Activated CD4-positive, alpha-beta T cell treated with anti-CD3 and anti-CD28 coated beads, Interleukin-2, amount 50 U/mL, for 24 hours (primary cell): ENCODE results near the gene MTHFD2L.
A peak's percentile ranks its signal among the peaks of the same experiment; 100 is the strongest.
"Not testable (repeated sequence)": the region's sequence is repeated elsewhere in the genome, so short reads cannot be mapped to it uniquely, and the experiment has no call there.

Experiments used
- DNase-seq, 2 donors: peaks; one replicate each; pipeline ENCODE4 v3.0.0-alpha.2; 2020; ENCODE audit warnings: low read depth in 1 of 2, low spot score in 1 of 2

MTHFD2L gene

DNA sequence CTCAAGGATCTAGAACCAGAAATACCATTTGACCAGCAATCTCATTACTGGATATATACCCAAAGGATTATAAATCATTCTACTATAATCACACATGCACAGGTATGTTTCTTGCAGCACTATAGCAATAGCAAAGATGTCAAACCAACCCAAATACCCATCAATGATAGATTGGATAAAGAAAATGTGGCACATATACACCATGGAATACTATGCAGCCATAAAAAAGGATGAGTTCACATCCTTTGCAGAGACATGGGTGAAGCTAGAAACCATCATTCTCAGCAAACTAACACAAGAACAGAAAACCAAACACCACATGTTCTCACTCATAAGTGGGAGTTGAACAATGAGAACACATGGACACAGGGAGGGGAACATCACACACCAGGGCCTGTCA is 25.7 kb upstream of the MTHFD2L start:
- not testable (repeated sequence) for DNase-seq

DNA sequence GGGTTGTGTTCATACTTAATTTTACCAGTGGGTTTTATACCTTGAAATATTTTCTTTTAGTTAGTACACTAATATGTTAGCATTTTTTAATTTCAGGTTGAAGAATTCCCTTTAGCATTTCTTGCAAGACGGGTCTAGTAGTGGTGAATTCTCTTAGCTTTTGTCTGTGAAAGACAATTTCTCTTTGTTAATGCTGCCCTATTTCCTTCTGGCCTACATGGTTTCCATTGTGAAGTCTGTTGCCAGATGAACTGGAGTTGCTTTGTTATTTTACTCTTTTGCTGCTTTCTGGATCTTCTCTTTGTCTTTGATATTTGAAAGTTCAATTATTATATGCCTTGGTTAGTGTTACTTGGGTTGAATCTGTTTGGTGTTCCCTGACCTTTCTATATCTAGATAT is 25.0 kb upstream of the MTHFD2L start:
- DNase-seq = no peak

DNA sequence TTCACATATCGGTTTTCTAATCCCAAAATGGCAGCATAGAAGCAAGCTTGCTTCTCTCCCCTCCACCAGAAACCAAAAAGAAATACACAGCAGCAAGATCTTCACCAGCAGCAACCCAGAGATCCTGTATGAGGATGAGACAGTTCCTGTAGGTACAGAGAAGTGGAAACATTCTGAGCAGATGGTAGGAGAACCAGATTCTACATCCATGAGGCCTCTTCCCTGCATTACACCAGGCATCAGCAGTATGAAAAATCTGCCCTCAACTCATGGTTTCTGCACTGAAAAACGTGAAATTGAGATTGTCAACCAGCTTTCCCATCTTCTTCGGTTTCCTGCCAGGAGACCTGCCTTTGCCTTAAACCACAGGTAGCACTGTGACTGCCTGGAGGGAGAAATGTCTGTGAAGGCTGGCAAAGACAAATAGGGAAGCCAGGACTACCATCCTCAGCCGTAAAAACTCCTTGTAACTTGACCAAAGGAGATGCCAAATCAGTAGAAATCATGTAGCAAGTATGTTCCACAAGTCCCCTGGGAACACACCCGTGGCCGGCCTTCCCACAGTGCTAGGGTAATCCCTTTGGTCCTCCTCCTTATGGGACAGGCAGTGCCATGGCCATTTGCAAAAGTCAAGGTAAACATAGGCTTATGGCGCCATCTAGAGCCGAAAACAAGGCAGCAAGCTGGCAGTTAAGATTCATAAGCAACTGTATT is 24.0 kb upstream of the MTHFD2L start:
- peak in 1 of 2 donors; percentile 4 for DNase-seq

DNA sequence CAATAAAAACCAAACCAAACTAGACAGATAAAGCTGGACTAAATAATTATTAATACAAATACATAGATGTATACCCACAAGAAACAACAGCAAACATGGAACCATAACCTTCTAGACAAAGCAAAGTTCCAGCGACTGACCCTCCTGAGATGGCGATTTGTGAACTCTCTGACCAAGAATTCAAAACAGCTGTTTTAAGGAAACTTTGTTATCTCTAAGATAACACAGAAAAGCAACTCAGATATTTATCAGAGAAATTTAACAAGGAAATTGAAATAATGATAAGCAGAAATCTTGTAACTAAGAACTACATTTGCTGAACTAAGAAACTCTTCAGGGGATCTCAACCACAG is 23.4 kb upstream of the MTHFD2L start:
- DNase-seq = no peak

DNA sequence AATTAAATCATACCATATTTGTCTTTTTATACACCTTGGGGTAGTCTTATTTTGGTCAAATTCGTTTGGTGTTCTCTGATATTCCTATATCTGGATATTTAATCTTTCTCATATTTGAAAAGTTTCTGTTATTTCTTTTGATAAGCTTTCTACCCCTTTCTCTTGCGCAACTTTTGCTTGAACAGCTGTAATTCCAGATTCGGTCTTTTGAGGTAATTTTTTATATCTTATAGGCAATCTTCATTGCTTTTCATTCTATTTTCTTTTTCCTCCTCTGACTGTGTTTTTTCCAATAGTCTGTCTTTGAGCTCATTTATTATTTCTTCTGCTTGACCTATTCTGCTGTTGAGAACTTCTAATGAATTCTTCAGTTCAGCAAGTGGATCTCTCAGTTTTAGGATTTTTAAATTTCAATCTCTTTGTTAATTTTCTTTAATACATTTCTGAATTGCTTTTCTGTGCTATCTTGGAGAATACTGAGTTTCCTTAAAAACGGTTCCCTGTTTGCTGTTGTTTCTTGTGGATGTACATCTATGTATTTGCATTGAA is 11.3 kb upstream of the MTHFD2L start:
- DNase-seq = no peak

DNA sequence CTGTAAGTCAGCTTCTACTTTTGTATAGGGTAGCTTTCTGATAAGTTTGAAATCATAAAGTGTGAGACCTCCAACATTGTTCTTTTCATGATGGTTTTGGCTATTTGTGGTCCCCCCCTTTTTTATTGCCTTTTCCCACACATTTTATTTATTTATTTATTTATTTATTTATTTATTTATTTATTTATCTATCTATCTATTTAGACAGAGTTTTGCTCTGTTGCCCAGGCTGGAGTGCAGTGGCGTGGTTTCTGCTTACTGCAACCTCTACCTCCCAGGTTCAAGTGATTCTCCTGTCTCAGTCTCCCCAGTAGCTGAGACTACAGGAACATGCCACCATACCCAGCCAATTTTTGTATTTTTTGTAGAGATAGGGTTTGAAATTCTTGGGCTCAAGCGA is 9.7 kb upstream of the MTHFD2L start:
- DNase-seq = no peak

DNA sequence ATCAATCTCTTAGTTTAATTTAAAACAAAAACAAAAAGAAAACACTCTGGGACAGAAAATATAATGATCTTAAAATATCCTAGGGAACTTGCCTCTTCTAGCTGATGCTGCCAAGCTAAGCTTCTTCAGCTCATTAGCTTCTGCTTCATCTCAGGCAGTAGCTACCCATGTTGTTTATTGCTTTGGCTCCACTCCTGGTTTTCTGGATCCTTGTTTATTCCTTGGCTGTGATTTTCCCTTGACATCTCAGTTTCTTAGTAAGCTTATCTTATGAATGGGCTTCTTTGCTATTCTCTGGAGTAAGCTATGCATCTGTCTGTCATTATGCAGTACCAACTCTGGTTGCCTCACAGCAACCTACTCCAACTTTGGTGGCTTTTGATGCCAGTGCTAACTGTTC is 5.1 kb upstream of the MTHFD2L start:
- DNase-seq = no peak

DNA sequence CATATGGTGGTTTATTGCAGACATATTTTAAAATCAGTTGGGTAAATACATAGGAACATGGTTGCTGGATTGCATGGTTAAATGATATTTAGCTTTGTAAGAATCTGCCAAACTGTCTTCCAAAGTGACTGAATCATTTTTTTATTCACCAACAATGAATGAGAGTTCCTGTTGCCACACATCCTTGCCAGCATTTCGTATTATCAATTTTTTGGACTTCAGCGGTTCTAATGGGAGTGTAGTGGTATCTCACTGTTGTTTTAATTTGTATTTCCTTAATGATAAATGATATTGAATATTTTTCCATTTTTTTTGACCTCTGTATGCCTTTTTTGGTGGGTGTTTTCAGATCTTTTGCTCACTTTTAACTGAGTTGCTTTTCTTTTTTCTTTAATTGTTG is 1.4 kb upstream of the MTHFD2L start:
- DNase-seq = no peak

DNA sequence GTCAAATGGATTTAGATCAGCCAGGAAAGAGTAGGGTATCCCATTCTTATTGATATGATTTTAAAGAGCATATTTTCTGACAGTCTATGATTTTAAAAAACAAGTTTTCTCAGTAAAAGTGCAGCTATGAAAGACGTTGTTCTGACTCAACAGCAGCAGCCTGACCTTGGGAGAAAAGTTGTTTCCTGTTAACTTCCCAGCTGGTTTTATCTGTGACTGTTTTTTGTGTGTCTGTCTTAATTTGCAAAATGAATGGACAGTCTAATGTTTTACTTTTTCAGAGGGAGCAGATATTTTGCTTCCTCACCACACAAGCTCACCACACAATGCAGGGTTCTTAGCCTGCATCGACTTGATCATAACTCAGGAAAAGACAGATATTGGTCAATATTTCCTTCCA is 764 bp upstream of the MTHFD2L start:
- no peak for DNase-seq

DNA sequence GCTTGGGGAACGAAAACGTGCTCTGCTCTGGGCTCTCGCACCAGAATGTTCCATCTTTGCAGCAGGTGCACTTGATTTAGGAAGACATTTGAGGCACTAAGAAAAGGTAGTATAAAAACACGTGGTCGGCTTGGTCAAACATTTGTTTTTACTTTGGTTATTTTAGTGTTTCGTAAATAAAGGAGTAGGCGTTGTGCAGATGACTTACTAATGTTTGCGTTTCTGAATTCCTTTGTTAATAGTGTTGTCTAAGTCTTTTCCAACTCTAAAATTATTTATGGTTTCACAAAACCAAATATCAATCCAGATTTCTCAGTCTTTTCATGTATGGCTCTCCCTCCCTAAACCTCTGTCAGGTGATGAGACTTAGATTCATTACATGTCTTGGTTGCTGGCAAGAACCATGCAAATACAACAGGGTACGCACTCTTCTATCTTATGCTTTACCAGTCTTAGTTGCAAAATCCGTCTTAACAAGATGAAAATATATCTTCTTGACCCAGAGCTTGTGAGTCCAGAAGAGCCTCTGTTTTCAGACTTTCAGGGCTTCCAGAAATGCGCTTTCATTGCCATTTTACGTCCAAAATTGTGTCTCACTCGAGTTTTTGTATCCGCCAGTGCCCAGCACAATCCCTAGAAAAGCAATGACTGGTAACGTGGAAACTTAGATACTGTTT is 686 bp downstream of the MTHFD2L start:
- no peak for DNase-seq

DNA sequence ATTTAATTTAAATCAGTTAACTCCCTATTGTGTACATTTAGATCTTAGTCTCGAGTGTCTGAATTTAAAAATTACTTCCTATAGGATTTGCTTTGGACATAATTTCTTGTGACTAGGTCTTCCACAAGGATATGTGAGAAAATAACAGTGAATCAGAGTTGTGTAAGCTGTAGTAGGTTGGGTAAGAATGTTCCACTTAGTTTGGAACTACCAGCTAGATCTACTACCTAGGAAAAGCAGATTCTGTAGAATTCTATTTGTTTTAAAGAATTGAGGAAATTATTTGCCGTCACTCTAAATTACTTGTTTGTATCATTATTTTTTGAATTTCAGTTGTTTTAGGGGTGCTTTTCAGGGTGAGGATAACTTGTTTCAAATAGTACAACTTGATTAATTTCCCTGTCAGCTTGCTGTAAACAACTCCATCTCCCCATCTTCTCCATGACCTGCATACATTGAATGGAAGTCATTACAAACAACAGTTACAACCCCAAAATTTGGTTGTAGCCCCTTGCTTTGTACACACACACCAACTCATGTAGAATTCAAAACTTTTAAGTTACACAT is 1.3 kb downstream of the MTHFD2L start:
- DNase-seq = no peak

DNA sequence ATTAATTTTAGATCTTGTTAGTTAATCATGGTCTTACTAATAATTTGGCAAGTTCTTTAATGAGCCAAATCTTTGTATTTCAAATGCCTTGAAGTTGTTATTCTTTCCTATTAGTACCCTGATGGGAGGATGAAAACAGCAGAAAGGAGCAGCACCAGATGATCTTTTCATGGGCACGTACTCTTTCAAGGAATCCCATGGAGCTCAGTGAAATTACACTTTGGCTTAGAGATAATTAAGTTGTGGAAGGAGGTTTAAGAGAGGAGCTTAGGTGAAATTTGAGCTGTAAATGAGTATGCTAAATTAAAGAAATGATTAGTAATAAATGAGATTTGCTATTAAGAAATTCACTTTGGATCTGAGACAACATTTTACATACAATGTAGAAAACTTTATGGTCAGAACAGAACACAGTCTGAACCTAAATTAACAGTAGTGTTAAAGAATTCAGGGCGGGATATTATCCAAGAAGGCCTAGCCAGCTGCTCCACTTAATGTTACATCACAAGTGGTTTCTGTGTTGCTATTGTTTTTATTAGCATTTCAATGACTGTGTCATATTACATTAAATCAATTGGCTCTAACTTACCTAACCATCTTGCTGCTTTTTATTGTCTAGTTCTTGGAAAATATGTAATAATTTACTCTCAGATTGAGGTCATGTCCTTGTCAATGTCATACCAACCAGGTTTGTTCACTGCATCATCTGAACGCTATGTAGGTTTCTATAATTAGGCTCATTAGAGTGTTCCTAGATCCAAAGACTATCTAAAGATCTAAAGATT is 3.9 kb downstream of the MTHFD2L start:
- DNase-seq = no peak

DNA sequence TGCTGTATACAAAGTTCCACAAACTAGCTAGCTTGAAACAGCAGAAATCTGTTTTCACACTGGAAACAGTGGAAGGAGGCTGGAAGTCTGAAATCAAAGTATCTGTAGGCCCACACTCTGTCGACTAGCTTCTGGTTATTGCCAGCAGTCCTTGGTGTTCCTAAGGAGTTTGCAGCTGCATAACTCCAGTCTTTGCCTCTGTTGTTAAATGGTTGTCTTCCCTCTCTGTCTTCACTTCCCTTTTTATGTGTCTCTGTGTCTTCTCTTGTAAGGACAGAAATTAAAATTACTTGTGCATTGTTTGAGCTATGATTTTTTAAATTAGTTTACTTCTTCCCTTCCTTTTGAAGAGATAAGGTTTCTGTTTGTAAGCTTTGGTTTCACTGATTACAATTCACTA is 8.2 kb downstream of the MTHFD2L start:
- no peak for DNase-seq

DNA sequence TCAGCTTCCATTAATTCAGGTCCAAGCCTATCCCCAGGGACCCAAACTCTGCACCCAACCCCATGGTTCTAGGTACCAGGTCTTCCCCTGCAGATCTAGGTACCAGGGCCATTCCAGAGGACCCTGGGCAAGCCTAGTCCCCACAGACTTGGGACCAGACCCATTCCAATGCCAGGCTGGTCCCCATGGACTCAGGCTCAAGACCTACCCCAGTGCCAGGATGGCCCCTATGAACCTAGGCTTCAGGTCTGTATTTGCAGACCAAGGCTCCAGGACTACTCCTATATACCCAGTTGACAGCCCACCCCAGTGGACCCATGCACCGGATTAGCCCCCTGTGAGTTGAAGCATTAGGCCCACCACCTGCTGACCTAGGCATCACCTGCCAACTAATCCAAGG is 8.9 kb downstream of the MTHFD2L start:
- no peak for DNase-seq

DNA sequence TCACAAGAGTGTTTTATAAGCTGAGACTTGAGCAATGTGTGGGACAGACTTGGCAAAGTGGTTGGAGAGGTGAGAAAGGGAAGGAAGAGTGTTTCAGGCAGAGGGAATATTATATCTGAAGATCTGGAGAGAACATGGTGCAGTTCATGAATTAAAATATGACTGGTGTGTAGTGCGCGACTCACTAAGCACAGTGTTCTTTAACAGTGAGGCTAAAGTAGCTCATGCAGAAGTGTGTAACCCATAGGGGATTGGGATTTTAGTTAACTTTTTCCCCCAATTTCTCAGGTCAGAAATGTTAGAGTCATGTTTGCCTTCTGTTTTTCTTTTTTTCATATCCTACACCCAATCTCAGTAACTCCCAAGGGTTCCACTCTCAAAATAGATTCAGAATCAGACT is 9.7 kb downstream of the MTHFD2L start:
- no peak for DNase-seq

DNA sequence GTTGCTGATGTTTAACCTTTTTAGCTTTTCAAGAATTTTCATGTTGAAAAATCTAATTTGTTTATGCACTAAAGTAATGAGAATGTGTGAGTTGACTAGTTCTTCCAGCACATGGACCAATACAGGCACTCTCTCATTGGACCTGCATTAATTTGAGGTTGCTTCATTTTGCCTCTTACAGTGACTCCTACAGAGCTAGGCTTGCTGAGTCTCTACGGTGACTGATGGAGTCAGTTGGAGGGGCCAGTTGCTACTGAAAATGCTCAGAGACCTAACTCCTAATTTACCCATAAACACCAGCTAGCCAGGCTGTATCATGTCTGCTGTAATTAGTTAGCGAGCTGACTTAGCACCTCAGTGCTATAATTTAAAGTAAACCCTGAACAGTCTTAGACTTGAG is 10.9 kb downstream of the MTHFD2L start:
- DNase-seq = no peak

DNA sequence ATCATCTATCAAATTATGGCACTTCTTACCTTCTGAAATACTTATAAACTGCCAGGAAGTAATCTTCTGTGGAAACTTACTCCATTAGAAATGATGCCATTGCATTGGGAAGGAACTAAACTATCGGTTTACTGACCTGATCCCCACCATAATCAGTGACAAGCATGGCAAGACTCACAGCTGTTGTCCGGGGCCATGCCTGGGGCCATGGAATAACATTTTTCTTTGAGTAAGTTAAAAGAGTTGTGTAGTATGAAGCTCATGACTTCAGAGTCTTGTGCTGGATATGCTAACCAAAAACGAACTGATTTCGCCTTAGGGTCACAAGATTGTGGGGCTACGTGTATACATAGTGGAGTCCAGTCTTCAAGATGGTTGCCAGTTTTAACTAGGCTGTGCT is 15.4 kb downstream of the MTHFD2L start:
- no peak for DNase-seq

DNA sequence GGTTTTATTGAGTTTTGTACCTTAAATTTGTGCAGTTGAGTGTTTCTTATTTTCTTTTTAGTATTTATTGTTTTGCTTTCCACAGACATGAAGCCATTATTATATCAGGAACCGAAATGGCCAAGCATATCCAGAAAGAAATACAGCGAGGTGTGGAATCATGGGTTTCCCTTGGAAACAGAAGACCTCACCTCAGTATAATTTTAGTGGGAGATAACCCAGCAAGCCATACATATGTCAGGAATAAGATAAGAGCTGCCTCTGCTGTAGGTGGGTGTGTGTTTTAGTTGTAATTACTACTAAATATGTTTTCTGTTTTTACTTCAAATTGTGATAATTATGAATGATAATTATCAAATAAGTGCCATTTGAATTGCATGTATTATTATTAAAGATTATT is 16.5 kb downstream of the MTHFD2L start:
- no peak for DNase-seq

DNA sequence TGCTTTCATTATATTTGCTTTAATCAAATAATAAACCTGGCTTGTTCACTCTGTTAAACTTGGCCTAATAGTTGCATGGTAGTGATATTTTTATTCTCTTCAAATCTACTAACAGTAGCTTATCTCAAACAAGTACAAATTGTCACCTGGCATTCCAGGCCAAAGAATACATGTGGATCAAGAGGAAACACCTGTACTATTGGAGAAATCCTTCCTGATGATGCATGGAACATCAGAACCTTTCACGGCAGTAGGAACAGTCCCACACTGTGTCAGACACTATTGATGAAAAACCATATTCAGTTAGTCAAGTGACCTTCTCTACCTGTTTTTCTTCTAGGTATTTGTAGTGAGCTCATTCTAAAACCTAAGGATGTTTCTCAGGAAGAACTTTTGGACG is 17.0 kb downstream of the MTHFD2L start:
- no peak for DNase-seq

DNA sequence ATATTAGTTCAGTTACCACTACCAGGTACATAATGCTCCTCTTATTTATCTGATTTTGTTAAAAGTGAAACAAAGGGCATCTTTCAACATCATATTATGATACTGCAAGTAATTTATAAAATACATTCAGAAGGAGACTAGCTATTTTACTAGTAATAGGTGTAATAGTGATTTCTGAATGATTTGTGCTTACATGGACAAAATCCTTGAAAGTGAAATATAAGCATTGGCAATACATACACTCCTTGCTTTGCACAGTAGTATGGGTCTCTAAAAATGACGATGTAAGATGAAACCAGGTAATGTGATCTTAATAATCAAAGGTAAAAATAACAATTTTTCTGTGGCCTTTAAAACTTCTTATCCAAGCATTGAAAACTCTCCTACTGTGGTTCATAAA is 17.5 kb downstream of the MTHFD2L start:
- DNase-seq = no peak

DNA sequence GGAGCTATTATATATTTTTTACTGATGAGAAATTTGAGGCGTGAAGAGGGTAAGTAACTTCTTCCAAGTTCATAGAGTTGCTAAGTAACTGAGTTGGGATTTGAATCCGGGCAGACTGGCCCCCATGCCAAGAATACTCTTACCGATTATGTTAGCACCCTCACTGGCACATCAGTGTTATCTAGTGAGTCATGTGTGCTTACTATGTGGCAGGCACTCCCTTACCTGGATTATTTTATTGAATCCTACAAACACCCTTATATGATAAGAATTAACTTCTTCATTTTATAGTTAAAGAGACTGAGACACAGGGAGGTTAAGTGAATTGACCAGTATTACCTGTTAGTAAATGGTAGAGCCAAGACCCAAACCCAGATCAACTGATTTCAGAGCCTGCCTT is 20.9 kb downstream of the MTHFD2L start:
- no peak for DNase-seq

DNA sequence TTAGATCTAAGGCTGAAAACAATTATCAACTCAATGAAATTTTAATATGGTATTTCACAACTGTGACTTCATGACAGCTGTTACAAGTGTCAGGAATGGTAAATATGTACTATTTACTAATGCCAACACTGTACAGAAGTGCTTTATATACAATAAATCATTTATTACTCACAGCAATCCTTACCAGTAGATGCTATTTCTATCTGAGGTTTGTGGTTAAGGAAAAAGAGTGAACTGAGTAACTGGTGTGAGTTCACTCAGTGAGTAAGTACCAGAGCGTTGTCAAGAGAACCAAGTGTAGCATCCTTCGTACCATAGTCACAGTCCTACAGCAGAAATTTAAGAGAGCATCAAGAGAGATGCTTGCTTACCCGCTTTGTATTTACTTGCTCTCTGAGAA is 23.3 kb downstream of the MTHFD2L start:
- no peak for DNase-seq
